ENCODE measurements around the gene CHST5. TPM values are rescaled to one million over a fixed set of nuclear protein-coding genes. Genes with fewer than 3 reads are reported as not detected.
"Not testable (repeated sequence)": the region's sequence is repeated elsewhere in the genome, so short reads cannot be mapped to it uniquely, and the experiment has no call there.

Gene CHST5
- total and polyA plus RNA-seq, 12 donors = 0.06 to 0.68 (median 0.32) TPM; not detected in 3

- H3K9me3 ChIP-seq (replicated peaks in 1 of 3) = no peaks in the 10 kb centered on the region
- peaks cover 0 to 9% of the 10 kb centered on the region in 2 donors for H3K4me1 ChIP-seq (replicated peaks in 1 of 2)
- TF ChIP-seq POLR2A (IDR thresholded peaks at IDR 0.05) = no peak
- no peak for TF ChIP-seq CTCF (IDR thresholded peaks at IDR 0.05)
- intact Hi-C loops (cut with DNase I) = no loop called here
- H3K4me3 ChIP-seq = no peak overlapping the region
- H3K36me3 ChIP-seq (replicated peaks in 1 of 2) = no peaks in the 10 kb centered on the region
- H3K27ac ChIP-seq = peak overlapping the region in 1 of 5 donors; percentile 14
- DNase-seq = peak in 5 of 7 donors; percentile 39 to 77 (median 53)
- 33 to 42% (median 37%) methylated on average over 7 of the region's 7 CpGs for WGBS, 4 donors
- no peaks in the 10 kb centered on the region for H3K27me3 ChIP-seq
Measured at GRCh38 chr16:75506574-75506973, 29.3 kb downstream of the CHST5 start.

- intact Hi-C loops (cut with DNase I) = no loop called here
Measured at GRCh38 chr16:75506107-75506506, 29.8 kb downstream of the CHST5 start.

GRCh38 chr16:75503801-75504200, 32.1 kb downstream of the CHST5 start:
- Histone ChIP-seq H3K4me1 (replicated peaks in 1 of 2) (peaks cover 0 to 9% of the 10 kb centered on the region in 2 donors), H3K9me3 (replicated peaks in 1 of 3) (no peaks in the 10 kb centered on the region), H3K4me3 (no peak overlapping the region), H3K27ac (no peak overlapping the region), H3K36me3 (replicated peaks in 1 of 2) (no peaks in the 10 kb centered on the region), H3K27me3 (no peaks in the 10 kb centered on the region)
- no peak for DNase-seq
- TF ChIP-seq POLR2A (IDR thresholded peaks at IDR 0.05) (no peak), CTCF (IDR thresholded peaks at IDR 0.05) (no peak)
- WGBS, 4 donors = 83 to 91% (median 85%) methylated on average over 1 of the region's 1 CpG
- intact Hi-C loops (cut with DNase I) = no loop called here

More at GRCh38 chr16:75506107-75506506, 29.8 kb downstream of the CHST5 start:
- Histone ChIP-seq H3K27ac (peak overlapping the region in 1 of 5 donors; percentile 14), H3K27me3 (no peaks in the 10 kb centered on the region), H3K4me3 (no peak overlapping the region), H3K9me3 (replicated peaks in 1 of 3) (no peaks in the 10 kb centered on the region), H3K4me1 (replicated peaks in 1 of 2) (peaks cover 0 to 9% of the 10 kb centered on the region in 2 donors), H3K36me3 (replicated peaks in 1 of 2) (no peaks in the 10 kb centered on the region)
- WGBS, 4 donors = 72 to 84% (median 81%) methylated on average over 3 of the region's 3 CpGs
- no peak for DNase-seq
- TF ChIP-seq POLR2A (IDR thresholded peaks at IDR 0.05) = no peak
- no peak for TF ChIP-seq CTCF (IDR thresholded peaks at IDR 0.05)

- H3K4me3 ChIP-seq = no peak overlapping the region
- H3K27me3 ChIP-seq = no peaks in the 10 kb centered on the region
- no peaks in the 10 kb centered on the region for H3K36me3 ChIP-seq (replicated peaks in 1 of 2)
- no peaks in the 10 kb centered on the region for H3K9me3 ChIP-seq (replicated peaks in 1 of 3)
- H3K4me1 ChIP-seq (replicated peaks in 1 of 2) = peaks cover 6 to 15% of the 10 kb centered on the region in 2 donors
- intact Hi-C loops (cut with DNase I) = no loop called here
- 75 to 81% (median 80%) methylated on average over 4 of the region's 4 CpGs for WGBS, 4 donors
- TF ChIP-seq CTCF (IDR thresholded peaks at IDR 0.05) = no peak
- no peak for TF ChIP-seq POLR2A (IDR thresholded peaks at IDR 0.05)
- H3K27ac ChIP-seq = no peak overlapping the region
- peak in 2 of 7 donors; percentile 19 to 37 for DNase-seq
Measured at GRCh38 chr16:75502916-75503605, 32.8 kb downstream of the CHST5 start.

DNA sequence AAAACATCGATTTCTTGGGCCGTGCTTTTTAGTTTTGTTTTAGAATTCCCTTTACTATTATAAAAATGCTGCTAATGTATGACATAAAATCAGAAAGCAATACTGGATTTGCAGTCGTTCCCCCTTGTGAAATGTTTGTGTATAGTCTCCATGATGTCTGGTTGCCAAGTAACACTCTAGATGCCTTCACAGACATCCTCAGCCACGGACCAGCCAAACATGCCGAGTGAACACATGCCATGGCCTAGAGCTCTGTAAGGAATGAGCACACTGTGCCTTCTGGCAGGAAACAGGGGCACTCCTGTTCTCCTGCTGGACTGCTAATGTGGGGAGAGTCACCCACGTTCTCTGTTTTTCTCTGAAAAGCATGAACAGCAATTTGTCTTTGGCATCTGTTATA, 34.1 kb downstream of the CHST5 start:
- H3K27me3 ChIP-seq; H3K4me3 ChIP-seq; intact Hi-C loops (cut with DNase I); DNase-seq; H3K27ac ChIP-seq; H3K9me3 ChIP-seq (replicated peaks in 1 of 3); H3K36me3 ChIP-seq (replicated peaks in 1 of 2): not testable (repeated sequence)
- H3K4me1 ChIP-seq (replicated peaks in 1 of 2) = peaks cover 13 to 24% of the 10 kb centered on the region in 2 donors
- WGBS, 4 donors = 70 to 77% (median 74%) methylated on average over 6 of the region's 6 CpGs

All from adrenal gland (tissue), 12 donors.